ENCODE measurements around the gene PSMD11. TPM values are rescaled to one million over a fixed set of nuclear protein-coding genes. Genes with fewer than 3 reads are reported as not detected.

PSMD11 gene
- total RNA-seq, 2 donors from 2014 or later = 164 to 168 TPM

DNA sequence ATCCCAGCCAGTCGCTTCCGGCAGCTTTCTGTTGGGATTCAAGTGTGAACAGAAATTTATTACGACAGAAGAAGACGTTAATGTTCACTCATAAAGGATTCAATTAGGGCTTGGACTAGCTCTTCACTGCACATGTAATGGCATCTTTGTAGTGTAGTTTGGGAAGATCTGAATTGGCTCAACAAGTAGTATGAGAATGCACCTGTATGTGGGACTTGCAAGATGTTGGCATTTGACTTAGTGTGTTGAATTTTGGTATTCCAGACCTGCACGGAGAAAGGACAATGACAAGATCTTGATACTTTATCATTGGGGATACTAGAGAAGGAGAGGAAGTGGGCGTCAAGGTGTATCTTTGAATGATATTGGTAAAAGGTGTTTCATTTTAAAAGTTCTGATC is 1.2 kb downstream of the PSMD11 start:
- Mint-ChIP-seq H3K9me3 (peaks cover 11% of the 10 kb centered on the region), H3K4me1 (peaks cover 12% of the 10 kb centered on the region), H3K4me3 (peak overlapping the region; percentile 96), H3K36me3 (ENCODE audit: low read depth) (peaks cover 29% of the 10 kb centered on the region), H3K27me3 (ENCODE audit: insufficient read depth) (peaks cover 33% of the 10 kb centered on the region), H3K27ac (peak overlapping the region; percentile 97)
- no peak for DNase-seq
- peaks cover 48% of the 10 kb centered on the region for H3K36me3 ChIP-seq (ENCODE audit: control insufficient read depth, insufficient read depth, low read length)
- H3K4me3 ChIP-seq (ENCODE audit: low read length) = peak overlapping the region; percentile 91
- H3K9ac ChIP-seq (ENCODE audit: extremely low read depth, low read length, poor library complexity, severe bottlenecking) = peak overlapping the region; percentile 86
- 18 to 23% methylated on average over 4 to 6 of the region's 6 CpGs for WGBS, 2 experiments (ENCODE audit: insufficient coverage in 1 of 2, insufficient read length in 1 of 2)
- peaks cover 11% of the 10 kb centered on the region for H3K9me3 ChIP-seq (ENCODE audit: control insufficient read depth, low read length)
- peaks cover 5% of the 10 kb centered on the region for H3K27me3 ChIP-seq (ENCODE audit: control insufficient read depth, insufficient read depth, low read length, poor library complexity, severe bottlenecking)
- no peak overlapping the region for H3K27ac ChIP-seq (ENCODE audit: low read depth, low read length)
- TF ChIP-seq, protein P1, sequence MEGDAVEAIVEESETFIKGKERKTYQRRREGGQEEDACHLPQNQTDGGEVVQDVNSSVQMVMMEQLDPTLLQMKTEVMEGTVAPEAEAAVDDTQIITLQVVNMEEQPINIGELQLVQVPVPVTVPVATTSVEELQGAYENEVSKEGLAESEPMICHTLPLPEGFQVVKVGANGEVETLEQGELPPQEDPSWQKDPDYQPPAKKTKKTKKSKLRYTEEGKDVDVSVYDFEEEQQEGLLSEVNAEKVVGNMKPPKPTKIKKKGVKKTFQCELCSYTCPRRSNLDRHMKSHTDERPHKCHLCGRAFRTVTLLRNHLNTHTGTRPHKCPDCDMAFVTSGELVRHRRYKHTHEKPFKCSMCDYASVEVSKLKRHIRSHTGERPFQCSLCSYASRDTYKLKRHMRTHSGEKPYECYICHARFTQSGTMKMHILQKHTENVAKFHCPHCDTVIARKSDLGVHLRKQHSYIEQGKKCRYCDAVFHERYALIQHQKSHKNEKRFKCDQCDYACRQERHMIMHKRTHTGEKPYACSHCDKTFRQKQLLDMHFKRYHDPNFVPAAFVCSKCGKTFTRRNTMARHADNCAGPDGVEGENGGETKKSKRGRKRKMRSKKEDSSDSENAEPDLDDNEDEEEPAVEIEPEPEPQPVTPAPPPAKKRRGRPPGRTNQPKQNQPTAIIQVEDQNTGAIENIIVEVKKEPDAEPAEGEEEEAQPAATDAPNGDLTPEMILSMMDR (conservative IDR thresholded peaks at IDR 0.05) = no peak
- no peaks in the 10 kb centered on the region for H3K4me1 ChIP-seq (ENCODE audit: control insufficient read depth, insufficient read depth, low read length)

DNA sequence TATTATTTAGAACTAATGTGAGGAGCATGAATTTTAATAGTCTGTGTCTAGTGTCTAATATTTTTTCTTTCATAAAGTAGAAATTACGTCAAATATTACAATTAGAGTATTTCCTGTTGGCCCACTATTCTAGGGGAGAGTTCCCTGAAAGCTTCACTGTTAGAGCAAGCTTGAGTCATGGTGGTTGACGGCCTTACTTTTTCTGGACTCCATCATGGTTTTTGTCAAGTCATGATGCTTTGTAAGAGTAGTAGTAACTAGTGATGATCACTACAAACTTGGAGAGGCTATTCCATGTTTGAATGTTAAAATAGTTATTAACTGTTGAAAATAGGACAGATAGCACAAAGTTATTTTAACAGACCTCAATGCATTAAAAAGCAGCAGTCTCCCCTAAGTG is 1.7 kb downstream of the PSMD11 start:
- TF ChIP-seq, protein P1 (conservative IDR thresholded peaks at IDR 0.05) = no peak
- H3K36me3 Mint-ChIP-seq (ENCODE audit: low read depth) = peaks cover 34% of the 10 kb centered on the region
- H3K4me3 Mint-ChIP-seq = peak overlapping the region; percentile 96
- H3K9me3 Mint-ChIP-seq = peaks cover 11% of the 10 kb centered on the region
- Histone ChIP-seq H3K36me3 (ENCODE audit: control insufficient read depth, insufficient read depth, low read length) (peaks cover 53% of the 10 kb centered on the region), H3K9ac (ENCODE audit: extremely low read depth, low read length, poor library complexity, severe bottlenecking) (peak overlapping the region; percentile 86), H3K4me1 (ENCODE audit: control insufficient read depth, insufficient read depth, low read length) (no peaks in the 10 kb centered on the region), H3K4me3 (ENCODE audit: low read length) (peak overlapping the region; percentile 91), H3K27me3 (ENCODE audit: control insufficient read depth, insufficient read depth, low read length, poor library complexity, severe bottlenecking) (peaks cover 5% of the 10 kb centered on the region), H3K27ac (ENCODE audit: low read depth, low read length) (no peak overlapping the region), H3K9me3 (ENCODE audit: control insufficient read depth, low read length) (peaks cover 11% of the 10 kb centered on the region)
- no peak for DNase-seq
- no peak overlapping the region for H3K27ac Mint-ChIP-seq
- 75 to 90% methylated on average over 1 to 2 of the region's 2 CpGs for WGBS, 2 experiments (ENCODE audit: insufficient coverage in 1 of 2, insufficient read length in 1 of 2)
- H3K27me3 Mint-ChIP-seq (ENCODE audit: insufficient read depth) = peaks cover 30% of the 10 kb centered on the region
- peaks cover 12% of the 10 kb centered on the region for H3K4me1 Mint-ChIP-seq

DNA sequence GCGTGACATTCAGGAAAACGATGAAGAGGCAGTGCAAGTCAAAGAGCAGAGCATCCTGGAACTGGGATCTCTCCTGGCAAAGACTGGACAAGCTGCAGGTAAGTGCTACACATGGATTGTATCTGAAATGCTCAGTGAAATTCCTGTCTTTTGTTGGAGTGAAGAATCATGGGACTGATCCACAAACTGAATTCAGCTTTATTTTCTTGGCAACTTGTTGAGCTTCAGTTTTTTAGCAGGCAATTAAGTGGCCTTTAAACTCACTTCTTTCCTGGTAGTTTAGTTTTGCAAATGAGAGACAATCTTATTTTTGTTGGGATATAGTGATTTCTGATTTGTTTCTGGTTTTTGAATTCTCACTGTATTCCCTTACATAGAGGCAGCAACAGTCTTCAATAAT is 2.6 kb downstream of the PSMD11 start:
- no peaks in the 10 kb centered on the region for H3K4me1 ChIP-seq (ENCODE audit: control insufficient read depth, insufficient read depth, low read length)
- H3K36me3 Mint-ChIP-seq (ENCODE audit: low read depth) = peaks cover 44% of the 10 kb centered on the region
- peak overlapping the region; percentile 91 for H3K4me3 ChIP-seq (ENCODE audit: low read length)
- H3K4me1 Mint-ChIP-seq = peaks cover 12% of the 10 kb centered on the region
- DNase-seq = no peak
- 96 to 100% methylated on average over 2 of the region's 2 CpGs for WGBS, 2 experiments (ENCODE audit: insufficient coverage in 1 of 2, insufficient read length in 1 of 2)
- peak overlapping the region; percentile 65 for H3K27ac Mint-ChIP-seq
- H3K9me3 Mint-ChIP-seq = peaks cover 11% of the 10 kb centered on the region
- TF ChIP-seq, protein P1 (conservative IDR thresholded peaks at IDR 0.05) = no peak
- peaks cover 11% of the 10 kb centered on the region for H3K9me3 ChIP-seq (ENCODE audit: control insufficient read depth, low read length)
- no peak overlapping the region for H3K27ac ChIP-seq (ENCODE audit: low read depth, low read length)
- no peak overlapping the region for H3K4me3 Mint-ChIP-seq
- peaks cover 20% of the 10 kb centered on the region for H3K27me3 Mint-ChIP-seq (ENCODE audit: insufficient read depth)
- H3K36me3 ChIP-seq (ENCODE audit: control insufficient read depth, insufficient read depth, low read length) = peaks cover 63% of the 10 kb centered on the region
- no peak overlapping the region for H3K9ac ChIP-seq (ENCODE audit: extremely low read depth, low read length, poor library complexity, severe bottlenecking)
- H3K27me3 ChIP-seq (ENCODE audit: control insufficient read depth, insufficient read depth, low read length, poor library complexity, severe bottlenecking) = peaks cover 5% of the 10 kb centered on the region

Measured in endodermal cell (in vitro differentiated cells).